Tongue (tissue), 2 donors: ENCODE measurements around the gene CYP2D6. TPM values are rescaled to one million over a fixed set of nuclear protein-coding genes. Genes with fewer than 3 reads are reported as not detected.
"Not testable (repeated sequence)": the region's sequence is repeated elsewhere in the genome, so short reads cannot be mapped to it uniquely, and the experiment has no call there.

Experiments
- DNase-seq: peaks from one replicate; pipeline ENCODE4 v3.0.0-alpha.2; 2015
- total RNA-seq: library from RNA; depleted of rRNA; stranded (reverse); fragments of >200 nt; gene quantifications from one replicate; pipeline ENCODE4 v1.2.3, GENCODE V29; 2014

CYP2D6 gene
- total RNA-seq, 1 donor from 2014 or later: 0.41 TPM

- no peak for DNase-seq
Observed at GRCh38 chr22:42158456-42159132, 28.0 kb upstream of the CYP2D6 start.

- no peak for DNase-seq
Observed at GRCh38 chr22:42156598-42156997, 26.0 kb upstream of the CYP2D6 start.

- no peak for DNase-seq
Observed at GRCh38 chr22:42156121-42156520, 25.5 kb upstream of the CYP2D6 start.

GRCh38 chr22:42155053-42155543 lies 24.5 kb upstream of the CYP2D6 start:
- no peak for DNase-seq

DNA sequence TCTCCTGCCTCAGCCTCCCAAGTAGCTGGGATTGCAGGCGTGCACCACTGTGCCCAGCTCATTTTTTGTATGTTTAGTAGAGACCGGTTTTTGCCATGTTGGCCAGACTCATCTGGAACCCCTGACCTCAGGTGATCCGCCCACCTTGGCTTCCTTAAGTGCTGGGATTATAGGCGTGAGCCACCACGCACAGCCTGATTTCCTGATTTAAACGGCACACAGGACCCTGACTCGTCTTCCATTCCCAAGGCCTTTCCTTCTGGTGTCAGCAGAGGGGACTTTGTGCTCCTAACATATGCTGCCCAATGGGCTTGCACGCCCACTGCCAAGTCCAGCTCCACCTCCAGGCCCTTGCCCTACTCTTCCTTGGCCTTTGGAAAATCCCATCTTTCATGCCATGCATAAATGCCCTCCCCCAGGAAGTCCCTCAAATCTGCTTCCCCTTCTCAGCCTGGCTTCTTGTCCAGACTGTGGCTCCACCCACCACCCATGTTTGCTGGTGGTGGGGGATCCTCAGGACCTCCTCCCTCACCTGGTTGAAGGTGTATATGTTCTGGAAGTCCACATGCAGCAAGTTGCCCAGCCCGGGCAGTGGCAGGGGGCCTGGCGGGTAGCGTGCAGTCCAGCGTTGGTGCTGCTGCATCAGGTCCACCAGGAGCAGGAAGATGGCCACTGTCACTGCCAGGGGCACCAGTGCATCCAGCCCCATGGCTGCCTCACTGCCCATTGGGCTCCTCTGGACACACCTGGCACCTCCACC lies 23.9 kb upstream of the CYP2D6 start:
- no peak for DNase-seq

DNA sequence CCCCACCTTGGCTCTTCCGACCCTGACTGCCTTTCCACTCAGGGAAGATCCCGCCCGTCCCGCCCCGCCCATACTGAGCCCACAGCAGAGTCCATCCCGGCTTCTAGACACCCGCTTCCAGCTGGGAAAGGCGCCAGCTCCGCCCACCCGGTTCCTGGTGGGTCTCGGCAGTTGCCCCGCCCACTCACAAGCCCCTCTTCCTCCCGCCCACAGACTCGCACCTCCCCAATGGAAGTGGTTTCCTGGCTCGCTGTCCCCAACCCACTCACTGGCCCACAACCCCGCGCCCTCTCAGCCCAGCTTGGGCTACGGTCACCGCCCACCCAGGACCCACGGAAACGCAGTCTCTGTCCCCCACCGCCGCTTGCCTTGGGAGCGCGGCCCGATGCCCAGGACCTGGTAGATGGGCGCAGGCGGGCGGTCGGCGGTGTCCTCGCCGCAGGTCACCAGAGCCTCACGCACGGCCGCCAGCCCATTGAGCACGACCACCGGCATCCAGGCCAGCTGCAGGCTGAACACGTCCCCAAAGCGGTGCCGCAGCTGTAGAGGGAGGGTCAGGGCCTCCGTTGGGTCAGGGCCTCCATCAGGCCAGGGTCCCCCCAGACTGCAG lies 22.2 kb upstream of the CYP2D6 start:
- no peak for DNase-seq

- DNase-seq: no peak
Observed at GRCh38 chr22:42151924-42152635, 21.5 kb upstream of the CYP2D6 start.

DNA sequence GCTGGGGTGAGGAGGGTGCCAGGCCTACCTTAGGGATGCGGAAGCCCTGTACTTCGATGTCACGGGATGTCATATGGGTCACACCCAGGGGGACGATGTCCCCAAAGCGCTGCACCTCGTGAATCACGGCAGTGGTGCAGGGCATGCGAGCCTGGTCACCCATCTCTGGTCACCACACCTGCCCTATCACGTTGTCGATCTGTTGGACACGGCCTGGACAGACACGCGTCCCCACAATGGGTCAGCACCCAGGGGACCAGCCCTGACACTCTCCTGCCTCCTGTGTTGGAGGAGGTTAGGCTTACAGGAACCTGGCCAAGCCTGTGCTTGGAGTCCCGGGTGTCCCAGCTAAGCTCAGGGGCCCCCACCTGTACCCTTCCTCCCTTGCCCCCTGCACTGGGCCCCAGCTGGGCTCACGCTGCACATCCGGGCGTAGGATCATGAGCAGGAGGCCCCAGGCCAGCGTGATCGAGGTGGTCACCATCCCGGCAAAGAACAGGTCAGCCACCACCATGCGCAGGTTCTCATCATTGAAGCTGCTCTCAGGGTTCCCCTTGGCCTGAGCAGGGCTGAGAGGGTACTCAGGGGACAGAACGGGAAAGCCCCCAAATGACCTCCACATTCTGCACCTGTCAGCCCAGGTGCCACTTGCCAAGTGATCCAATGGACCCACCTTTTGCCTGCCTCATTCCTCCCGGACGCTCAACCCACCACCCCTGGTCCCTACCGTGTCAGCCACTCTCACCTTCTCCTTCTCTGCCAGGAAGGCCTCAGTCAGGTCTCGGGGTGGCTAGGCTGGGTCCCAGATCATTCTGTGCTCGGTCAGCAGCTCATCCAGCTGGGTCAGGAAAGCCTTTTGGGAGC lies 20.3 kb upstream of the CYP2D6 start:
- DNase-seq: no peak

DNA sequence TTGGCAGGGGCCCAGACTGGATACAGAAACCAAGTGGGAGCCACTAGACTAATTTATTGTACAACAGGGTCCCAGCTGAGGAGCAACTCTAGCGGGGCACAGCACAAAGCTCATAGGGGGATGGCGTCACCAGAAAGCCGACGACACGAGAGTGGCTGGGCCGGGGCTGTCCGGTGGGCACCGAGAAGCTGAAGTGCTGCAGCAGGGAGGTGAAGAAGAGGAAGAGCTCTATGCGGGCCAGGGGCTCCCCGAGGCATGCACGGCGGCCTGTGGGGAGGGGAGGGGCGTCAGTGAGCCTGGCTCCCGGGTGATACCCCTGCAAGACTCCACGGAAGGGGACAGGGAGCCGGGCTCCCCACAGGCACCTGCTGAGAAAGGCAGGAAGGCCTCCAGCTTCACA lies 19.2 kb upstream of the CYP2D6 start:
- not testable (repeated sequence) for DNase-seq

DNA sequence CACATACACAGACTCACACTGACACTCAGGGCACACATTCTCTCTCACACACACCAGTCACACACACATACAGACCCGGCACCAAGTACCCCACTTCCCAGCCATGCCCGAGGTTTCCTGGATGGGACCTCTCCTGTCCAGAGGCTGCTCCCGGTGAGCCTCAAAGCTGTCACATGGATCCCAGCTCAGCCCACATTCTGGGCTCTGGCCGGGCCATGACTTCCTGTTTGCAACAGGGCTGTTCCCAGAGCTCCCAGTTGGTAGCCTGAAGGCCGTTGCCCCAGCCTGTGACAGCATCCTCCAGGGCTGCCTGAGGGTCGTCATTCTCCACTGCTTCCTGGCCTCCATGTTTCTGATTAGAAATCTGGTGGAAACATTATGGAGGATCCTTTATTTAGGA lies 14.6 kb upstream of the CYP2D6 start:
- no peak for DNase-seq

DNA sequence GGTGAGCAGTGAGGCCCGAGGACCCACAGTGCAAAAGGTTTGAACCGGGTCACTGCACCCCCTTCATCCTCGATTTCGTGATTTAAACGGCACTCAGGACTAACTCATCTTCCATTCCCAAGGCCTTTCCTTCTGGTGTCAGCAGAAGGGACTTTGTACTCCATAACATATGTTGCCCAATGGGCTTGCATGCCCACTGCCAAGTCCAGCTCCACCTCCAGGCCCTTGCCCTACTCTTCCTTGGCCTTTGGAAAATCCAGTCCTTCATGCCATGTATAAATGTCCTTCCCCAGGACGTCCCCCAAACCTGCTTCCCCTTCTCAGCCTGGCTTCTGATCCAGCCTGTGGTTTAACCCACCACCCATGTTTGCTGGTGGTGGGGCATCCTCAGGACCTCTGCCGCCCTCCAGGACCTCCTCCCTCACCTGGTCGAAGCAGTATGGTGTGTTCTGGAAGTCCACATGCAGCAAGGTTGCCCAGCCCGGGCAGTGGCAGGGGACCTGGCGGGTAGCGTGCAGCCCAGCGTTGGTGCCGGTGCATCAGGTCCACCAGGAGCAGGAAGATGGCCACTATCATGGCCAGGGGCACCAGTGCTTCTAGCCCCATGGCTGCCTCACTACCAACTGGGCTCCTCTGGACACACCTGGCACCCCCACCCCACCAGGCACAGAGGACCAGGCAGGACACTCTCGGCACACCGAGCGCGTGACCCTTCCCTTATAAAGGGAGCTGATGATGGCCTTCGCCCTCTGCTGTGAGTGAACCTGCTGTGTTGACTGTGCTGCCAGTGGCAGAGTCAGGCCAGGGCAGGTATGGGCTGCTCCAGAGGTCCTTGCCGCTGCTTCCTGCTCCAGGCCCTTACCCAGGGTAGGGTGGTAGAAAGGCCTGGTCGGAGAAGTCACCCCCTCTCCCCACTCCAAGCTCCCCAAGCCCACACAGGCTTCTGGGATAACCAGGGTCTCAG lies 13.5 kb upstream of the CYP2D6 start:
- not testable (repeated sequence) for DNase-seq

DNA sequence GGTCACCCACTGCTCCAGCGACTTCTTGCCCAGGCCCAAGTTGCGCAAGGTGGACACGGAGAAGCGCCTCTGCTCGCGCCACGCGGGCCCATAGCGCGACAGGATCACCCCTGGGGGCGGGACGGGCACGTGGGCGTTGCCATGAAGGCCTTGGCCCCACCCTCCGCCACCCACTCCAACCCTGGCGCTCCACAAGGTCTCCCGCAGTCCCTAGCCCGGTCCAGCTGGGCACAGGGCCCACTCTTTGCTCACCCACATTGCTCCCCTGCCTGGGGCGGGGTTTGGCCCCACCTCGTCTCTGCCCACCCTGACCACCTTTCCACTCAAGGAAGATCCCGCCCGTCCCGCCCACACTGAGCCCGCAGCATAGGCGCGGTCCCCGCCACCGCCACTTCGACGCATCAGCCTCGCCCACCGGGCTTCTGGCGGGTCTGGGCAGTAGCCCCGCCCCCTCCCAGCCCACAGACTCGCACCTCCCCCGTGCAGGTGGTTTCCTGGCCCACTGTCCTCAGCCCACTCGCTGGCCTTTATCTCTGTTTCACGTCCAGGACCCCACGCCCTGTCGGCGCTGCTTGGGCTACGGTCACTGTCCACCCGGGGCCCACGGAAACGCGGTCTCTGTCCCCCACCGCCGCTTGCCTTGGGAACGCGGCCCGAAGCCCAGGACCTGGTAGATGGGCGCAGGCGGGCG lies 12.3 kb upstream of the CYP2D6 start:
- DNase-seq: no peak

- DNase-seq: not testable (repeated sequence)
Observed at GRCh38 chr22:42141307-42142057, 10.9 kb upstream of the CYP2D6 start.

GRCh38 chr22:42140153-42140552 lies 9.5 kb upstream of the CYP2D6 start:
- DNase-seq: not testable (repeated sequence)

DNA sequence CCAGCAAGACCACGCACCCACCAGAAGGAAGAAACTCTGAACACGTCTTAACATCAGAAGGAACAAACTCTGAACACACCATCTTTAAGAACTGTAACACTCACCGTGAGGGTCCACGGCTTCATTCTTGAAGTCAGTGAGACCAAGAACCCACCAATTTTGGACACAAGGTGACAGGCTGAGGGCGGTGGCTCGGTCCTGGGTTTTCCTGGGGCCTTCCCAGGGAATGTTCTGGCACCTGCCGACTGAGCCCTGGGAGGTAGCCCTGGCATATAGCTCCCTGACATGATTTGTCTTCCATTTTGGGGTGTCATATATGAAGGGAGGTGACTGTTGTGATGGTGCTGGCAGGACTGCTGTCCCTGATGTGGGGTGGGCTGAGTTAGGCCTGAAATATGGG lies 8.9 kb upstream of the CYP2D6 start:
- DNase-seq: not testable (repeated sequence)

- no peak for DNase-seq
Observed at GRCh38 chr22:42138972-42139371, 8.4 kb upstream of the CYP2D6 start.

- no peak for DNase-seq
Observed at GRCh38 chr22:42138122-42138770, 7.6 kb upstream of the CYP2D6 start.

DNA sequence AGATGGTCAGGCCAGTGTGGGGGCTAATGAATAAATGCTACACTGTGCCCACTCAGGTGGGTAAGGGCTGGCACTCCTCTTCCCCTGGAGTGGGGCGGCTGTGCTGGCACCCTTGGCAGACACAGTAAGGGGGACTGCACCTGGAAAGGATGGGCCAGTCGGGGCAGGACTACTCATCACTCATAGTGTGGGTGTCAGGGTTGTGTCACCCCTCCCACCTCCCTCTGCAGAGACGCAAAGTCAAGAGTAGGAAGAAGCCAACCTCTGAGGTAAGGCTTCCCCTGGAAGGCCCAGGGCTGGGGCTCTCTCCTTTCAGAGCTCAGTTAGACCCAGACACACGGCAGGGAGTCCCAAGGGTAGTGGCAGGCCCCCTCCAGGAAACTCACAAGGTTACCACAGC lies 5.1 kb upstream of the CYP2D6 start:
- DNase-seq: not testable (repeated sequence)
